Transverse colon (tissue), 4 donors: ENCODE data around the gene HAP1. TPM values are rescaled to one million over a fixed set of nuclear protein-coding genes. Genes with fewer than 3 reads are reported as not detected.

ENCODE experiments used
- DNase-seq: peaks from one replicate; pipeline ENCODE4 v3.0.0-alpha.2; 2019
- H3K27ac ChIP-seq, 4 donors: fragments of 200-600 bp; sonication (generic); 2 replicates each; pipeline ENCODE4 v1.5.1; 2016 to 2018; ENCODE audit warnings: inconsistent platforms in 4 of 4
- H3K27me3 ChIP-seq: fragments of 200-600 bp; sonication (generic); 2 replicates; pipeline ENCODE4 v1.5.1; 2017; ENCODE audit warnings: inconsistent platforms
- H3K36me3 ChIP-seq, 4 donors: fragments of 200-600 bp; sonication (generic); 2 replicates each; pipeline ENCODE4 v1.5.1; 2017 to 2019; ENCODE audit warnings: inconsistent platforms in 4 of 4
- H3K4me1 ChIP-seq, 4 donors: fragments of 200-600 bp; sonication (generic); 2 replicates each; pipeline ENCODE4 v1.5.1; 2017 to 2020; ENCODE audit warnings: inconsistent platforms in 4 of 4
- H3K4me3 ChIP-seq, 4 donors: fragments of 200-600 bp; sonication (generic); 1 replicate in 1 of 4; 2 replicates in 3 of 4; pipeline versions ENCODE4 v1.5.1 to v1.6.1; 2017 to 2019; ENCODE audit warnings: inconsistent platforms in 4 of 4
- H3K9me3 ChIP-seq, 2 donors: fragments of 200-600 bp; sonication (generic); 2 replicates each; pipeline ENCODE4 v1.5.1; 2017 to 2019; ENCODE audit warnings: inconsistent platforms in 2 of 2
- CTCF ChIP-seq, 5 experiments: fragments of 200-600 bp in 3 of 5; fragments of 450-650 bp in 2 of 5; sonication (generic) in 3 of 5; IDR thresholded peaks; 1 replicate in 2 of 5; 2 replicates in 3 of 5; pipeline ENCODE4 v1.5.1; 2016 to 2017; ENCODE audit warnings: antibody characterized with exemption in 5 of 5, inconsistent platforms in 3 of 5, mild to moderate bottlenecking in 2 of 5, moderate library complexity in 1 of 5
- EP300 ChIP-seq: sonication (generic); formaldehyde crosslinking; IDR thresholded peaks from one replicate; pipeline ENCODE4 v1.6.1; 2017; ENCODE audit warnings: antibody characterized with exemption, low read depth
- POLR2A ChIP-seq: fragments of 450-650 bp; IDR thresholded peaks from one replicate; pipeline ENCODE4 v1.6.1; 2016; ENCODE audit warnings: antibody characterized with exemption, mild to moderate bottlenecking, moderate library complexity
- POLR2AphosphoS5 ChIP-seq, 3 donors: sonication (generic); formaldehyde crosslinking; IDR thresholded peaks; one replicate each; pipeline ENCODE4 v1.6.1; 2016; ENCODE audit warnings: antibody characterized with exemption in 3 of 3
- WGBS, 2 donors: methylation state at CpG; one replicate each; pipeline ENCODE4 v1.1.5; 2018; ENCODE audit warnings: low coverage in 1 of 2; 5-methylcytosine and 5-hydroxymethylcytosine counted together
- in situ Hi-C, 4 donors: fragments of 200-750 bp; cut with MboI; loops; one replicate each; pipeline versions ENCODE4 v1.15.0 to v1.15.1; 2017; ENCODE audit warnings: low sequenced_read_pairs in 3 of 4, low pct_ligation_motif_present in 1 of 4, low pct_unique_long_range_greater_than_20kb in 1 of 4
- intact Hi-C: fragments of 100-400 bp; cut with DNase I; formaldehyde crosslinking; loops from one replicate; pipeline ENCODE4 v1.15.1; 2023; ENCODE audit warnings: low total_unique reads
- total RNA-seq, 4 donors: library from RNA; depleted of rRNA; stranded (reverse); fragments of >200 nt; gene quantifications; one replicate each; pipeline ENCODE4 v1.1.0, GENCODE V29; 2016

The HAP1 gene
- total RNA-seq, 4 donors from 2014 or later: 0.55 to 0.79 TPM; not detected in 2

GRCh38 chr17:41717408-41718286 is 16.8 kb downstream of the HAP1 start:
- intact Hi-C loops: no loop called here
- Histone ChIP-seq H3K9me3 (no peaks in the 10 kb centered on the region), H3K4me3 (no peak overlapping the region), H3K36me3 (no peaks in the 10 kb centered on the region), H3K4me1 (no peaks in the 10 kb centered on the region), H3K27ac (no peak overlapping the region), H3K27me3 (no peaks in the 10 kb centered on the region)
- TF ChIP-seq EP300 (no peak), CTCF (IDR thresholded peaks at IDR 0.05) (no peak), POLR2A (no peak), POLR2AphosphoS5 (IDR thresholded peaks at IDR 0.05) (no peak)
- DNase-seq: no peak
- 25 to 54% methylated on average over 8 to 15 of the region's 15 CpGs for WGBS, 2 donors
- in situ Hi-C loops: no loop called here

DNA sequence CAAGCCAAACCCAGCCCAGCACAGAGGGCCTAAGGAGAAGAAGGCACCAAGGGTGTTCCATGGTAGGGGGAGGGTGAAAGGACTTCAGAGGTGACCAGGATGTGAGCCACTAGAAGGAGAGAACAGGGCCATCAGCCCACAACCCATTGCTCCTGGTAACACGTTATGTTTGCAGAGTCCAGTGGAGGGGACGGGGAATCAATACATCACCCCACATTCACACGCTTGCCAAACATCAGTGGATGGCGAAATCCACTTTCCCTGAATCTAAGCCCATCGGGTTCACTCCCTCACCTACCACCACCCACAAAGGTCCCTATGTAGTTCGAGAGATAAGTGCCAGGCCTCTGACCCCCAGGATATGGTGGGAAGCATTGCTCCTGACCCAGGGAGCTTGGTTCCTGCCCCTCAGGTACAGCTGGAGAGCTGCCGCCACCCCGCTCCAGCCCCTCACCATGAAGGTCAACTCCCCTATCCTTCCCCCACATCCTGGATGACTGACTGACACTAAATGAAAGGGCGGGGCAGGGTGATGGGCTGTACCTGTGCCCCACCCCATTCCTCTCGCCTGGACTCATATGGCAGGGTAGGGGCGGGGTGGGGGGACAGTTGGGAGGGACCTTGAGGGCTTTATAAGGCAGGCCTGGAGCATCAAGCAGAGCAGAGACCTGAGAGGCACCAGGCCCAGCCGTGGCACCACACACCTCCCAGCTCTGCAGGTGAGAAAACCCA is 22.6 kb downstream of the HAP1 start, which contains the start of gene GAST:
Gene GAST, plus strand, starts transcription at position 663 of the 732 bp plus-strand sequence. CDS start 3,106 bp downstream, outside the sequence.
- H3K9me3 ChIP-seq: no peaks in the 10 kb centered on the region
- in situ Hi-C loops (no loop called here), intact Hi-C loops (no loop called here)
- DNase-seq: no peak
- no peaks in the 10 kb centered on the region for H3K36me3 ChIP-seq
- TF ChIP-seq POLR2AphosphoS5 (IDR thresholded peaks at IDR 0.05) (no peak), POLR2A (no peak), CTCF (IDR thresholded peaks at IDR 0.05) (no peak), EP300 (no peak)
- H3K27ac ChIP-seq: no peak within 1 kb of the TSS
- WGBS, 2 donors: 78% methylated on average over 12 of the region's 12 CpGs; no CpG with 5 or more reads in 1 of the 2 donors
- peaks cover 7% of the 10 kb centered on the region for H3K27me3 ChIP-seq
- no peak within 1 kb of the TSS for H3K4me3 ChIP-seq
- no peaks in the 10 kb centered on the region for H3K4me1 ChIP-seq

DNA sequence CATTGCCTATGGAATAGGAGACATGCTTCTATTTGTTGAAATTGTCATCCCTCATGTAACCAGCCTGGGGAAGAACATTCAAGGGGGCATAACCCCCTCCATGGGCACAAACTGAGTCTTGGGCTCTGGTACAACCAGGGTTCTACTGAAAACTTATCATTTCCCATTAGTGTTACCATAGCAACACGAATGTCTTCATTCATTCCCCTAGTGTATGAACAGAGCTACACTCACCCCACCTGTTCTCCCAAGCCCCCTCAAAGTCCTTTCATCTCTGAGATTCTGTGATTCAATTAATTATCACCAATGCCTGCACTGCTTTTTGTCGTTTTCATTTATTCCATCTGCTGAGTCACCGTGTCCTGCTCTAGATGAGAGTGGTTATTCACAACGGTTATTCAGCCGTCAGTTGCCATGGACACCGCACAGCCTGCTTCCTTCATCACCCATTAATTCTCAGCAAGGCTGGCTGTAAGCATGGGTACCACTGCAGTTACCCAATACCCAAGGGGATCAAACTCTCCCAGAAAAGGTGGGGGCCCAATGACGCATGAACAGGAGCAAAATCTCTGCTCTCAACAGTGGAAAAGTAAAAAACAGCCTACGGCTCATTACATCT is 23.9 kb downstream of the HAP1 start:
- DNase-seq: no peak
- H3K9me3 ChIP-seq: no peaks in the 10 kb centered on the region
- WGBS, 2 donors: 56 to 58% methylated on average over 6 to 8 of the region's 8 CpGs
- H3K4me1 ChIP-seq: no peaks in the 10 kb centered on the region
- in situ Hi-C loops: no loop called here
- peaks cover 7% of the 10 kb centered on the region for H3K27me3 ChIP-seq
- no peak overlapping the region for H3K4me3 ChIP-seq
- intact Hi-C loops: no loop called here
- TF ChIP-seq POLR2A (no peak), EP300 (no peak), CTCF (IDR thresholded peaks at IDR 0.05) (no peak), POLR2AphosphoS5 (IDR thresholded peaks at IDR 0.05) (no peak)
- H3K36me3 ChIP-seq: no peaks in the 10 kb centered on the region
- H3K27ac ChIP-seq: no peak overlapping the region
